NCI-H2227 (cell line): Measurements from ENCODE around the gene TSPO2.
"Not testable (repeated sequence)": the region's sequence is repeated elsewhere in the genome, so short reads cannot be mapped to it uniquely, and the experiment has no call there.

Experiments used
- DNase-seq: peaks from one replicate; lab custom pipeline; 2025; ENCODE audit not compliant: unreplicated experiment; lab: John Stamatoyannopoulos, UW

TSPO2 gene, protein sequence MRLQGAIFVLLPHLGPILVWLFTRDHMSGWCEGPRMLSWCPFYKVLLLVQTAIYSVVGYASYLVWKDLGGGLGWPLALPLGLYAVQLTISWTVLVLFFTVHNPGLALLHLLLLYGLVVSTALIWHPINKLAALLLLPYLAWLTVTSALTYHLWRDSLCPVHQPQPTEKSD

DNA sequence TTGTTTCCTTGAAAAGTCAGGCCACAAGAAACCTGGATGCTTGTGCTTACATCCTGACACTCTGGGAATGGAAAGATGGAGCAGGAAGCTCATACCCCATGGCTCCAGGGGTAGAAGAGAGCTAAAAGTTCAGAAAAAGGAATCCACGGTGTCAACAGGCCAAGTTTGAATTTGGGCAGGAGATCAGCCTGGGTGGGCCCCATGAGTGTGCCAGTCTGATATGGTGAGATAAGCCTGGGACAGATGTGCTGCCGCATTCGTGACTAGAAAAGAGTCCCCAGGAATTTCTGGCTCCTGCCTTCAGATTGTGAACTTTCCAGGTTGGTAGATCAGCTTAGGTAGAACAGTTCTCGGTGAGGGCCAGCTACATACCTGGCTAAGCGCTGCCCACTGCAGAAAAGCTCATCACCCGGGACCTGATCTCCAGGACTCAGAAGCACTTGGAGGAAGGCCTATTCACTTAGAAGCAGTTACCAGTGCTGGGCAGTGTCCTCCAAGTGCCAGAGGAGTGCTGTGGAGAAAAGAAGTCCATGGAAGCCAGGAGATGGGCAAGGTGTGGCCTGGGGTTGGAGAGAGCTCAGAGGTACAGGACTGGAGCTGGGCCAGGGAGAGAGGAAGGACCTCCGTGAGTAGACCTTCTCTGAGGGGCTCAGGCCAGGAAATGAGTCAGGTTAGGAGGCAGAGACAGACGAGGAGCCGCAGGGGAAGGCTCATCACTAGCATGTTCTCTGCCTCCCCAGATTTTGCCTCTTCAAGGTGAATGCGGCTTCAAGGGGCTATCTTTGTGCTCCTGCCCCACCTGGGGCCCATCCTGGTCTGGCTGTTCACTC lies at the start of gene TSPO2:
TSS of gene TSPO2 (plus strand) at position 242 of the 830 bp plus-strand sequence. CDS start at position 761, 519 bp downstream.
- no peak for DNase-seq

DNA sequence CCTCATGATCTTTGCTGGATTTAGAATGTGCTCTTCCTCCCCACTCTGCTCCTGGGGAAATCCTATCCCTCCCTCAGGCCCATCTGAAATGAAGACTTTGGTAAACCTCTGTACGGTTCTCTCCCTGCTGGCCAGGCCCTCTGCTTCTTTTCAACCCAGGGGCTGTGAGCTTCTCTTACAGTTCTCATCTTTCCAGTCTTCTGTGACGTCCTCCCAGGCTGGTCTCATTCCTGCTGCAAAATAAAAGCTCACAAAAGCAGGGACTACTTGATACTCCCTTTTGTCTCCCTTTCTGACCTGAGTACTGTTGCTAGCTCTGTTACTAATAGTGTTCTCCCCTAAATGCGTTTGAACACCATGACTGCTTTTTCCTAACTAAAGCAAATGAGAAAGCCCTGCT lies 49.5 kb upstream of the TSPO2 start:
- DNase-seq = no peak

DNA sequence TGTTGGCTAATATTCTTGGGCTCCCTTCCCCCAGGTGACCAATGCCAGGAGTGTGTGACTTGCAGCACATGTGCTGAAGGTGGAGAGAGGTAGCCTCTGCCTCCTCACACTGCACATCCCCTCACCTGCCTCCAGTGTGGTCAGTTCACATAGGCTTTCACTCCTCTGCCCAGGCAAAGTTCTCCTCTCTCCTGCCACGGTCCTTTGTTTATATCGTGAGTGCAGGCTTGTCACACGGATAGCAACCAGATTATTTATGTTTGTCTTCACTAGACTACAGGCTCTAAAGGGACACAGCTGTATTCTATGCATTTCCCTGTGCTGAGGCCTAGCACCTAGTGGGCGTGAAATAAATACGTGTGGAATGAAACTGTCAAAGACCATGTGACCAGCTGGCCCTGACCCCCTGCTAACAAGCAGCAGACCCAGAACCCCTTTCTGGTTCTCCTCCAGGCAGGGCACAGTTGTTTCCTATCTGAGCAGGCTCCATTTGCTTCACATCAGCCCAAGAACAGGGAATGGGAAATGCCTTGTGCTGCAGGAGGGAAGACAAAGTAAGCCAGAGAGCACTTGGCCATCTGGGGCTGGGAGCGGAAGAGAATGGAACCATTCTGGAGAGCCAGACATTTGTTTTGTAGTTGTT lies 45.6 kb upstream of the TSPO2 start:
- DNase-seq = no peak

GRCh38 chr6:40997234-40997957 lies 44.9 kb upstream of the TSPO2 start:
- DNase-seq = no peak

GRCh38 chr6:40998661-40999060 lies 43.6 kb upstream of the TSPO2 start:
- no peak for DNase-seq

- DNase-seq = no peak
Observed at GRCh38 chr6:40999569-40999968, 42.7 kb upstream of the TSPO2 start.

DNA sequence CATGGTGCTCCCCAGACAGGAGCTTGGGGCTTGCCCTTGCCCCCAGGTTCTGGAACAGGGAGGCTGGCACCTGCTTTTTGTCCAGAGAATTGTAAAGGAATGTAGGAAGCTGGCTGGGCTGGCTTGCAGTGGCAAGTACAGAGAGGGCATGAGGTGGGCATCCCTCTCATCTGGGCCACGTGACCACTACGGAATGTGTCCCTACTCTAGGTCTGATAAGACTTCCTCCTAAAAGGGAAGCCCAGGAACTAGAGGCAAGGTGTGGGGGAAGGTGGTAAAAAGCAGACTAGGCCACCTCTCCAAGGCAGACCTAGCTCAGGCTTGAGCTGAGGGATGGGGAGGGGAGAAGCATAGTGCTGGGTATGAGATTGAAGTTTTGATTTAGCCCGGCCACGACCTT lies 42.0 kb upstream of the TSPO2 start:
- DNase-seq = no peak

DNA sequence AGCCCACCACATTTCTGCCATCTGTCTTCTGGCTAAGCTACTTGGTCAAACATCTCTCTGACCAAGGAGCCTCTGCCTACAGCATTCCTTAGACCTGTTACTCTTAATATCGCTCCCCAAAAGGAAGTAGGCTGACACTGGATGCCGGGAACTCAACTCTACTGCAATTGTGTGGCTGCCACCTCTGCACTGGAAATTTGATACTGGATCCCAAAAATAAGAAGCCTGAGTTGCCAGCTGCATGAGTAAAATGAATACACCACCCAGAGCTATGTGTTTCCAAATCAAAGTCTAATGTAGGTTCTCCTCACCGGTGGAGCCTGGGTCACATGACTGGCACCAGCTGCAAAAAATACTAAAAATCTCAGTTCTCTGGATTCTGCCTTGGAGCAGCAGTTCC lies 40.1 kb upstream of the TSPO2 start:
- no peak for DNase-seq

- peak; percentile 46 for DNase-seq
Observed at GRCh38 chr6:41006217-41006616, 36.0 kb upstream of the TSPO2 start.

DNA sequence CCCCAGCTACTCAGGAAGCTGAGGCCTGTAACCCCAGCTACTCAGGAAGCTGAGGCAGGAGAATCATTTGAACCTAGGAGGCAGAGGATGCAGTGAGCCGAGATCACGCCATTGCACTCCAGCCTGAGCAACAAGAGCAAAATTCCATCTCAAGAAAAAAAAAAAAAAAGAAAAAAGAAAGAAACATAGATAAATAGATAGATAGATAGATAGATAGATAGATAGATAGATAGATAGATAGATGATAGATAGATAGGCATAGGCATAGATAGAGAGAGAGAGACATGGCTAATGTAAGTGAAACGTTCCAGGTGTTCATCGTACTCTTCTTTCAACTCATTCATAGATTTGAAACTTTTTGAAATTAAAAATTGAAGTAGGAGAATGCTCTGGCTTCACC lies 35.3 kb upstream of the TSPO2 start:
- DNase-seq = not testable (repeated sequence)

DNA sequence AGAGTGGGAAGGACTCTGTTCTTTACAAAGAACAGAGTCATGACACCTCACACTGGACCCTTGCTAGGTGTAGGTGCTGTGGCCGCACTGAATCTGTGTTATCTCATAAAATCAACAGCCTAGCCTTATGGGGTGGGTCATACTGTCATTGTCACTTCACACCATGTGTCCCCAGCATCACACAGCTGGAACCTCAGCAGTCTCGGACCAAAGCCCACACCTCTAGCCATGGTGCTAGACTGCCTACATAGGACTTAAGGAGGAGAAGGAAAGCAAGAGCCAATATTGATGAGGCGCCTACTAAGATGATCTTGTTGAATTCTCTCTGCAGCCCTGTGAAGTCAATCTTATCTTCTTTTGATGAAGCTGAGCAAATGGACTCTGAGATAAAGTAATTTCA lies 34.3 kb upstream of the TSPO2 start:
- no peak for DNase-seq

DNA sequence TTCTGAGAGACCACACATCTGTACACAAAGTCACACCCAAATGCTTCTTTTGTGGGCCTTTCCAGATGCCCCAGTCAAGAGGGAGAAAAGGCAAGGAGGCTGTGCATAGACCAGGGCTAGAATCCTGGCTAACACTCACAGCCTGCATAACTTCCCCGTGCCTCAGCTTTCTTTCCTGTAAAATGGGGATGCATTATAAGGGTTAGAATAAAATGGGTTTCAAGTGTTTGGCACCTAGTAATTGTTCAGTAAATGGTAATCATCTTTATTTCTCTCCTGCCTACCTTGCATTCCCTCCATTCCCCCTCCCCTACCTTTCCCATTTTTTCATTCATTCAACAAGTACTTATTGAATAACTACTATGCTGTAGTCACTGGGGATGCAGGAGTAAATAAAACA lies 32.6 kb upstream of the TSPO2 start:
- DNase-seq = no peak

- no peak for DNase-seq
Observed at GRCh38 chr6:41011673-41012072, 30.6 kb upstream of the TSPO2 start.

DNA sequence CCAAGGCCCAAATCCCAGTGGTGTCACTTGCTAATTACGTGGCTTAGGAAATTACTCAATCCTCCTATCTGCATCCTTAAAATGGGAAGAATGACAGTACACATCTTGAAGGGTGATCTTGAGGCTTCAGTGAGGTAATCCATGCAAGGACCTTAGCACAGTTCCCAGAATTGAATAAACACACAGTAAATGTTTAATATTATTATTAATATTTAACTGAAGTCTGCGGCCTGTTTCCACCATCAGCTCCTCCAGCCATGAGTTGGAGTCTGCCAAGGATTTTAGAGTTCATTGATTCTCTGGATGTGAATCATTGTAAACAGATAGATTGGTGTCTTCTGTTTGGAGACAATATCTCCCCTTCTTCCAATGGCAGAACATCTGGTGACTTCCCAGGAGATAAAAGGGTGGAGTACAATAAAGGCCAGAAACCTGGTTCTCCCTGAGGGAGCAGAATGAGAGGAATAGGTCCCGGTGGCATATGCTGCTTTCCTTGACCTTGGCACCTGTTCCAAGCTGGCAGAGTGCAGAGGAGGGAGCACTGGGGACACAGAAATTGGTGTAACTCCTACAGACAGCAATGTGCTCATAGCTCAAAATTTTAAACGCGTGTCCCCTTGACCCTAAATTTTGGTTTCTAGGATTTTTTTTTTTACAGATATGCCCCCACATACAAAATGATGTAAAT lies 28.7 kb upstream of the TSPO2 start:
- no peak for DNase-seq

DNA sequence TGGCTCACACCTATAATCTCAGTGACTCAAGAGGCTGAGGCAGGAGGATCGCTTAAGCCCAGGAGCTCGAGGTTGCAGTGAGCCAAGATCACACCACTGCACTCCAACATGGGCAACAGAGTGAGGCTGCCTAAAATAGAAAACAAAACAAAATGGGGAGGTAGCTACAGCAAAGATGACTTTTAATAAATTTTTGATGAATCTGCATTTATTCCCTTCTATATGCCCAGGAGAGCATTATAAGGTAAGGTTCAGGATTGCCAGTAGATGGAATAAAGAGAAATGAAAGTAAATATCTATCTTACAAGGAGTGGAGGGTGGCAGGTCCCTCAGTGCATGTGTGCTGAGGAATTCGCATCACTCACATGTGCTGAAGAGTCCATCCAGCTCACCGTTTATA lies 27.5 kb upstream of the TSPO2 start:
- DNase-seq = no peak

GRCh38 chr6:41015860-41016259 lies 26.4 kb upstream of the TSPO2 start:
- DNase-seq = not testable (repeated sequence)

- no peak for DNase-seq
Observed at GRCh38 chr6:41017663-41018062, 24.6 kb upstream of the TSPO2 start.

DNA sequence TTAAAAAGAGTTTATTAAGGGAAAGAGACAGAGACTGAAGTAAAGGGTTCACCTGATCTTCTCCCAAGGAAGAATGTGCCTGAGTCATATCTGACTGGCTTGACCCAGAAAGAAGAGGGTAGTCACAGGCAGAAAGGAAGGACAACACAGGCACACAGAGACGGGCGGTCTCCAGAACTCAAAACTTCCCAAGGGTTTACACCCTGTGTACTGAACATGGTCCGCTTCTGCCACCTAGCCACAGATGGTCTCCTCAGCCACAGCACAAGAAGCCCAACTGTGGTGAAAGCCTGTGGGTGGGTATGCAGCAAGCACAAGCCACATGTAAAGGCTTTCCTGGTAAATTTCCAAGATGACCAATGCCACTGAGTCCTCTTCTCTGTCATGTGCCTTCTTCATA lies 20.4 kb upstream of the TSPO2 start:
- DNase-seq = no peak

GRCh38 chr6:41022294-41022693 lies 20.0 kb upstream of the TSPO2 start:
- no peak for DNase-seq

DNA sequence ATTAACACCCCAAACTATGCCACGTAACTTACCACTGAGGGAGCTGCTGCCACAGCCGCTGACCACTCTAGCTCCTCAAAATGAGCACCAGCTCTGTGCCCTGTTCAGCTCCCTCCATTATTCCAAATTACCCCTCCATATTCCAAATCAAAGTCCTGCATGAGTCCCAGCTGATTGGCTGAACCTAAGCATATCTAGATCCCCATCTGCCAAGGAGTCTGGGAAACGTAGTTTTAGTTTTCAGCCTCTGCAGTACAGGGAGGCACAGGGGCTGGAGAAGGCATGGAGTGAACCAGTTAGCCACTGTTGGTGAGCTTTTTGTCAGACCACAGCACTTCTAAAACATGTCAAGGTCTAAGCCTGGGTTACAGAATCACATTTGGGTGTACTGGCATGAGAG lies 19.2 kb upstream of the TSPO2 start:
- DNase-seq = no peak

DNA sequence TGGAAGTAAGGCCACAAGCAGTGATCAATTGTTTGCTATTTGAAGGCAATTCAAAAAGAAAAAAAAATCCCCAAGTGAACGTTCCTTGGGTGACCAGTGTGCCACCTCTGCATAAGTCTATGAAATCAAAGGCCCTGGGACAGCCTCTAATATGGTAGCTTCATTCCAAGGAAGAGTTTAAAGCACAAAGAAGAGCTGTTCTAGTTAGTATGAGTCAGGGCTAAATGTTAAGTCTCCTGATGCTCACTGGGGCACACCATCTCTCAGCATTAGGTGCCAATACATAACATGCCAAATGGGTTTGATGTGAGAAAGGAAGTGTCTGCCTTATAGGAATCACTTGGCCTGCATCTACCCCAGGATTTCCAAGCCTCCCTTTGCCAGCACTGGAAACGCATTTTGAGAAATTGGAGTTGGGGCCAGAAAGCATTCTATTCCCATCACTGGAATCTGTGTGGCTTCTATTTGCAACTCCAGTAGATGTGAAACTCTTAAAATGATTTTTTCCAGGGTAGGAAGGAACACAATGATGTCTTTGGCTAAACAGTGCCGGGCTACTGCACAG lies 16.2 kb upstream of the TSPO2 start:
- DNase-seq = no peak
